ENCODE results near the gene LRRN3.

- TF ChIP-seq CTCF (IDR thresholded peaks at IDR 0.05) (no peak), EP300 (IDR thresholded peaks at IDR 0.05) (no peak), POLR2A (IDR thresholded peaks at IDR 0.05) (no peak)
These were observed 12.2 kb downstream of the LRRN3 start for GRCh38 chr7:111103136-111103535.

Data from tibial nerve (tissue), 4 donors.